Naive thymus-derived CD8-positive, alpha-beta T cell (primary cell): ENCODE results near the gene NDUFV1. TPM values are rescaled to one million over a fixed set of nuclear protein-coding genes. Genes with fewer than 3 reads are reported as not detected.
"Not testable (repeated sequence)": the region's sequence is repeated elsewhere in the genome, so short reads cannot be mapped to it uniquely, and the experiment has no call there.

Experiments used
- ATAC-seq, 2 donors: fragments of 150-1000 bp; cut with Tn5 transposase in 1 of 2; sonication (Bioruptor Pico), chemical (Tn5 transposase) in 1 of 2; 1 replicate in 1 of 2; 2 replicates in 1 of 2; pipeline ENCODE4 v1.10.0; 2021; ENCODE audit warnings: mild to moderate bottlenecking in 2 of 2, moderate library complexity in 2 of 2
- POLR2A ChIA-PET: fragments of 350-600 bp; sonication (Branson Sonifier 250); formaldehyde crosslinking; loops from one replicate; lab custom pipeline; 2021; ENCODE audit warnings: antibody characterized with exemption; lab: Charles Lee
- DNase-seq, 10 donors: peaks; one replicate each; pipeline versions ENCODE4 v3.0.0 to v3.0.0-alpha.2; 2020 to 2022
- H3K27ac Mint-ChIP-seq, 10 donors: one replicate each; pipeline ENCODE4 v1.8.0; 2020 to 2022; ENCODE audit warnings: mild to moderate bottlenecking in 10 of 10, mixed read lengths in 10 of 10, moderate library complexity in 4 of 10, inconsistent platforms in 1 of 10
- H3K27me3 Mint-ChIP-seq, 5 donors: one replicate each; pipeline ENCODE4 v1.8.0; 2021 to 2022; ENCODE audit warnings: mixed read lengths in 5 of 5
- H3K36me3 Mint-ChIP-seq, 3 donors: one replicate each; pipeline ENCODE4 v1.8.0; 2020 to 2022; ENCODE audit warnings: mixed read lengths in 3 of 3, mild to moderate bottlenecking in 2 of 3, inconsistent platforms in 1 of 3
- H3K4me1 Mint-ChIP-seq, 4 donors: one replicate each; pipeline ENCODE4 v1.8.0; 2021 to 2022; ENCODE audit warnings: mixed read lengths in 4 of 4
- H3K4me3 Mint-ChIP-seq, 10 donors: one replicate each; pipeline ENCODE4 v1.8.0; 2020 to 2022; ENCODE audit warnings: mild to moderate bottlenecking in 10 of 10, mixed read lengths in 10 of 10, moderate library complexity in 6 of 10, inconsistent platforms in 1 of 10
- H3K9me3 Mint-ChIP-seq, 9 donors: one replicate each; pipeline ENCODE4 v1.8.0; 2020 to 2022; ENCODE audit warnings: mixed read lengths in 9 of 9, mild to moderate bottlenecking in 3 of 9, inconsistent platforms in 1 of 9, moderate library complexity in 1 of 9
- polyA plus RNA-seq, 3 donors: library from polyadenylated mRNA; unstranded; fragments of 300-500 nt; fragmentation: Illumina TruSeq; gene quantifications; one replicate each; pipeline ENCODE4 v1.2.3, GENCODE V29; 2021
- total RNA-seq, 8 experiments: library from RNA in 2 of 8; stranded (reverse) in 2 of 8; gene quantifications; one replicate each; pipeline ENCODE4 v1.2.3 and lab custom pipeline; 2021 to 2026

The NDUFV1 gene
- total and polyA plus RNA-seq, 5 experiments from 2014 or later, result 122 to 199 (median 123) TPM

DNA sequence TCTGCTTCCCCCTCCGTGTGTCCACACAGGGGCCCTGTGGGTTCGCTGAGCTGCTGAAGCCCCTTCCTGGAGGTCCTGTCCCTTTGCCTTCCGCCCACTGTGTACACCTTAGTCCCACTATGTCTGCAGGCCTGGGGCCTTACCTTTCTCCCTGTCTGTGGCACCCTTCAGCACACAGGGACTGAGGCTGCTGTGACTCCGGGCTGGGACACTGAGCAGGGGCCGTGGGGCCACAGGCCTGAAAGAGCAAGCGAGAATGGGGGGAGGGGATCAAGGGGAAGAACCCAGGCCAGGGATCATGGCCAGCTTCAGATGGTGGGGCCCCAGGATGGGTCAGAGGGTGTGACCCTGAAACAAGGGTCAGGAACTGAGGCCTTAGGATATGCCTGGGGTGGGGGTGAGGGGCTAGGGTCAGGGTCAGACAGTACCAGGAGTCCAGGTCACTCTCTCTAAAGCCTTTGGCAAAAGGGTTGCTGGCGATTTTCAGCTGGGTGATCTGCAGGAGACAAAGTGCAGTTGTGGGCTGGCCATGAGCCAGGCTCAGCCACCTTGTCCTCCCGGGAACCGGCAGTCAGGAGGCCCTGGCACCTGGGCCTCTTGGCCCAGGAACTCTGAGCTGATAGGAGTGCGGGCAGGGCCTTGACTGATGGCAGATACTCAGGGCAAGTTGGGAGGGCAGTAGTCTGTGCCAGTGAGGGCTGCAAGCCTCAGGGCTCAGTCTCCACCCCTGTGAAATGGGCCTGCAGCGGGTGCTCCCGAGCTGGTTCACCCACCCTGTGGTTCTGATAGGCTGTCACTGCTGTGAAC lies 25.6 kb downstream of the NDUFV1 start:
- peaks cover 6 to 13% (median 9%) of the 10 kb centered on the region in 4 donors for H3K4me1 Mint-ChIP-seq
- H3K4me3 Mint-ChIP-seq, result peak overlapping the region in 8 of 10 donors; percentile 16 to 88 (median 54)
- H3K27ac Mint-ChIP-seq, result peak overlapping the region in 5 of 10 donors; percentile 15 to 82 (median 70)
- no peak for ATAC-seq
- H3K36me3 Mint-ChIP-seq, result no peaks in the 10 kb centered on the region
- DNase-seq, result no peak
- POLR2A ChIA-PET, result interaction anchor here (0.6 to 5.5 kb wide), 3 partner anchors 10 to 173 kb away, joined by 3 to 61 read pairs (median 3); partner anchors contain the start of gene ACY3
- no peaks in the 10 kb centered on the region for H3K27me3 Mint-ChIP-seq
- H3K9me3 Mint-ChIP-seq, result no peaks in the 10 kb centered on the region

DNA sequence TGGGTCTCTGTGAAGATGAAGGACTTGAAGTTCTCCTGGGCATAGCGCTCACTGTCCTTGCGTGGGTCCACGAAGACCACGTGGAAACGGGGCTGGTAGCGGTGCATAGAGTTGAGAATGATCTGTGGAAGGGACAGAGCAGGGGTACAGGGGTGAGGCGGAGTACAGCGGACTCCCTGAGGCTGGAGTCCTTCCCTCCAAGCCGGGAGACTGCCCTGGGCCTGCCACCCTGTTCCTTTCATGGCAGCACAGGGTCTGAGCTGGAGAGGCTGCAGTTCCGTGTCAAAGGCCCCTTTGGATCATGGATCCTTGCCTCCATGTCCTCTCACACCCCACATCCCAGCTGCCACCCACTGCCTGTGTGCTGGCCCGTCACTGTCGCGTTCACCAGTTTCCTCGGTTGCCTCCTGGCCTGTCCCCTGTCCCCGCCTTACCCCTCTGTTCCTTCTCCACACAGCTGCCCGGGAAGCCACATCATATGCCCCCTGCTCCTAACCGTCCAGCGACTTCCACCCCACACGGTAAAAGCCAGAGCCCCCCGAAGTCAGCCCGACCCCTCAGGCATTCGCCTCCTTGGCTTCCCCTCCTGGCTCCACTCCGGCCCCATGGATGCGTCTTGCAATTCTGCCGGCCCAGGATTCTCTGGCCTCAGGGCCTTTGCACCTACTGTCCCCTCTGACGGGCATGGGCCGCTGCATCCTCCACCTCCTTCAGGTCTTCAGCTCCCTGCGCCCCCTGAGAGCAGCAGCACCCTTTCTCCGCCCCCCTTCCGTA lies 26.4 kb downstream of the NDUFV1 start:
- Mint-ChIP-seq H3K4me3 (peak overlapping the region in 3 of 10 donors; percentile 11 to 38 (median 16)), H3K36me3 (no peaks in the 10 kb centered on the region), H3K4me1 (peaks cover 6 to 13% (median 9%) of the 10 kb centered on the region in 4 donors), H3K27me3 (no peaks in the 10 kb centered on the region), H3K27ac (peak overlapping the region in 3 of 10 donors; percentile 4 to 77 (median 32)), H3K9me3 (no peaks in the 10 kb centered on the region)
- ATAC-seq (no peak), DNase-seq (no peak)
- POLR2A ChIA-PET, result interaction anchor here (1.4 to 5.5 kb wide), 2 partner anchors 10 to 15 kb away, joined by 3 to 61 read pairs; partner anchors contain the start of gene ACY3

DNA sequence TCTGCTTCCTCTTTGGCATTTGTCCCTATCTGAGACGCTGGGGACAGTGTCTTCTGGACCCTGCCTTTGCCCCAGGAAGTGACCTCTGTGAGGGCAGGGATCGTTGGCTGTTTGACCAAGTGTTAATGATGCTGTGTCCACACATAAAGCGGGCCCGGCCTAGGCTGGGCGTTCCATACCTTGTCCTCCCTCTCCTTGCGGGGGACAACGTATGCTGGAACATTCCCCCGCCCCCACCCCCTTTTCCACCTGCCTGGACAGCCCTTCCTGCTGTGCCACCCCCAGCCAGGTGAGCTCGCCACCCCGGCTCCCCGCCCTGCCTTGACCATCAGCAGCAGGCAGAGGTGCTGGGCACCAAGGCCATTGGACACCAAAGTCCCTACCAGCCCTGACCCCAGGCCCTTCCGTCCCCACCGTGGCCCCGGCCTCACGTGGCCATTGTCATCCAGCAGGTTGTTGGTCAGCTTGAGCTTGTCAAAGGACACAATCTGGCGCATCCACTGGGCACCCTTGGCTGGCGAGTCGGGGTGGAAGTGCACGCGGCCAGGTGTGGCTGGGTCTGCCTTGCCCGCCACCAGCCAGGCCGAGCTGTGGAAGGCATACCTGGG lies 27.1 kb downstream of the NDUFV1 start:
- POLR2A ChIA-PET, result no interaction called here
- no peak for ATAC-seq
- no peak for DNase-seq
- no peaks in the 10 kb centered on the region for H3K9me3 Mint-ChIP-seq
- no peaks in the 10 kb centered on the region for H3K27me3 Mint-ChIP-seq
- no peaks in the 10 kb centered on the region for H3K36me3 Mint-ChIP-seq
- peaks cover 6 to 13% (median 9%) of the 10 kb centered on the region in 4 donors for H3K4me1 Mint-ChIP-seq
- H3K4me3 Mint-ChIP-seq, result peak overlapping the region in 1 of 10 donors; percentile 38
- peak overlapping the region in 1 of 10 donors; percentile 4 for H3K27ac Mint-ChIP-seq

DNA sequence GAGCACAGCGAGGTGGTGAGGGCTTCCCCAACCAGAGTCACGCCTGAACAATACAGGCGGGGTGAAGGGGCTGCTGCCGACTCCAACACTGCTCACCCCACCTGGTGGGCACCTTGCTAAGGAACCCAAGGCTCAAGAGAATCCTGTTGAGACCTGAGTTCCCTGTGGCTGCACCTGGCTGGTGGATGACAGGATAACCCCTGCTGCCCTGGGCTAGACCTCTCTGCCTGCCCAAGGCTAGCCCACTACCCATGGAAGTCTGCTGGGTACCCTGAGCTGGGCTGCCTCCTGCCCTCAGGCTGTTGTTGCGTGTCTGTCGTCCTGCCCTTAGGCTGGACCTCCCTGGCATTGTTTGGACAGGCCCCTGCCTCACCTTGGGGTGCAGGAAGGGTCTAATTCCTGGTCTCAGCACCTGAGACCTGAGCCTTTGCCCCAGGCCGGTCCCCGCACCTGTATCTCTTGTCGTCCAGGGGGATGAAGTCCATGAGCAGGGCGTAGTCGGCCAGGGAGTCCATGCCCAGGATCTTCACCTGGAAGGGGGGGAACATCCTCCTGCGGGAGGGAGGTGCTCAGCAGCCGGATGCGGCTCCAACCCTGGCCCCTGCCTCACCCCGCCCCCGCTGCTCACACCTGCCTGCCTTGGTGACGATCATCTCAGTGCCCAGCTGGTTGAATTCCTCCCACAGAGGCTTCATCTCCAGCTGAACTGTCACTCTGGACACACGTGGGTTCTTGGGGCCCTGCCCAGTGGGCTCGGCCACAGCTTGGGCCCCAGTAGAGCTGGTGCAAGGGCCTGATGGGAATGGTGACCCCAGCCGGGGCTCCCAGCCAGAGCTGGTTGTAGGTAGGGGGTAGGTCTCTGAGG lies 27.9 kb downstream of the NDUFV1 start:
- peaks cover 6 to 13% (median 7%) of the 10 kb centered on the region in 4 donors for H3K4me1 Mint-ChIP-seq
- POLR2A ChIA-PET, result no interaction called here
- ATAC-seq, result no peak

DNA sequence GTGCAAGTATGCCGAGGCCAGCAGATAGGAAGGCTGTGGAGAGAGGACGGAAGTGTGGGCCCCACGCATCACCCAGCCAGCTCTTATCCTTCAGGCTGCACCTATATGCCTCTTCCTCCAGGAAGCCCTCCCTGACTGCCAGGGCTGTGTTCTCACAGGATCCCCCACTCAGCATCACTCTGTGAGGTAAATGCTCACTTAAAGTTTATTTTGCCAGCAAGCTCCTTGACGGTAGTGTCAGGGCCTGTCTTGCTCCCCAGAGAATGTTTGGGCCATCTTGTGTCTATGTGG lies 28.4 kb downstream of the NDUFV1 start:
- peaks cover 6 to 13% (median 9%) of the 10 kb centered on the region in 4 donors for H3K4me1 Mint-ChIP-seq
- no peak overlapping the region for H3K4me3 Mint-ChIP-seq
- peaks cover 0 to 3% (median 0%) of the 10 kb centered on the region in 5 donors for H3K27me3 Mint-ChIP-seq
- H3K36me3 Mint-ChIP-seq, result no peaks in the 10 kb centered on the region
- H3K9me3 Mint-ChIP-seq, result no peaks in the 10 kb centered on the region
- ATAC-seq, result no peak
- no peak overlapping the region for H3K27ac Mint-ChIP-seq
- no peak for DNase-seq
- POLR2A ChIA-PET, result no interaction called here

More for the DNA sequence above, 27.9 kb downstream of the NDUFV1 start:
- no peaks in the 10 kb centered on the region for H3K9me3 Mint-ChIP-seq
- H3K36me3 Mint-ChIP-seq, result no peaks in the 10 kb centered on the region
- H3K4me3 Mint-ChIP-seq, result no peak overlapping the region
- H3K27ac Mint-ChIP-seq, result no peak overlapping the region
- DNase-seq, result no peak
- no peaks in the 10 kb centered on the region for H3K27me3 Mint-ChIP-seq

DNA sequence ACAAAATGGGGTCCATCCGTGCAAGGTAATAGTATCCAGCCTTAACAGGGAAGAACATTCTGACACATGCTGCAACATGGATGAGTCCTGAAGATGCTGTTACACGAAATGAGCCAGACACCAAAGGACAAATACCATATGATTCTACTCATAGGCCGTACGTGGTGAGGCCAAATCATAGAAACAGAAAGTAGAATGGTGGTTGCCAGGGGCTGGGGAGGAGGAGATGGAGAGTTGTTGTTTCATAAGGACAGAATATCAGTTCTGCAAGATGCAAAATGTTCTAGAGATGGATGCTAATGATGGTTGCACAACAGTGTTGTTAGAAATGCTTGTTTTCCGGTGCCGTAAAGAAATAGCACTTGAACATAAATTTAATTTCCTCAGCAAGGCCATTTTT lies 30.2 kb downstream of the NDUFV1 start:
- Mint-ChIP-seq H3K4me1 (peaks cover 0 to 4% (median 3%) of the 10 kb centered on the region in 4 donors), H3K4me3 (no peak overlapping the region), H3K27ac (peak overlapping the region in 1 of 10 donors; percentile 80), H3K27me3 (peaks cover 0 to 3% (median 0%) of the 10 kb centered on the region in 5 donors), H3K9me3 (no peaks in the 10 kb centered on the region), H3K36me3 (no peaks in the 10 kb centered on the region)
- DNase-seq (no peak), ATAC-seq (no peak)
- POLR2A ChIA-PET, result no interaction called here

DNA sequence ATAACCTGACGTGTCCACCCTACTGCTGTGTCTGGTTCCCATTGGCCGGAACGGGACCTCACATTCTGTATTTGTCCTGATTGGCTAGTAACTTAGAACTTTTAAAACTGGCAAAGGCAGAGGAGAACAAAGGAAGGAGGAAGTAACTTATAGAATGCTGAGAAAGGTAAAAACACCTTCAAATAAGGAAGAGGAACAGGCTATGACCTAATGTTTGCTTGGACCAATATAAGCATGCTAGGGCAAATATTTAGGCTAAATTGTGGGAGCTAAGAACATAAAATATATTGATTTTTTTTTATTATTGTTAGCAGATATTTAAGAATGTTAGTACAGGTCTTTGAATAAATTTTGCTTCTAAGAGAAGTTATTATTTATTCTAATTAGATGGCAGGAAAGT lies 30.7 kb downstream of the NDUFV1 start:
- H3K27me3 Mint-ChIP-seq, H3K4me3 Mint-ChIP-seq, POLR2A ChIA-PET, H3K27ac Mint-ChIP-seq, ATAC-seq, DNase-seq, H3K9me3 Mint-ChIP-seq, H3K36me3 Mint-ChIP-seq, H3K4me1 Mint-ChIP-seq: not testable (repeated sequence)

DNA sequence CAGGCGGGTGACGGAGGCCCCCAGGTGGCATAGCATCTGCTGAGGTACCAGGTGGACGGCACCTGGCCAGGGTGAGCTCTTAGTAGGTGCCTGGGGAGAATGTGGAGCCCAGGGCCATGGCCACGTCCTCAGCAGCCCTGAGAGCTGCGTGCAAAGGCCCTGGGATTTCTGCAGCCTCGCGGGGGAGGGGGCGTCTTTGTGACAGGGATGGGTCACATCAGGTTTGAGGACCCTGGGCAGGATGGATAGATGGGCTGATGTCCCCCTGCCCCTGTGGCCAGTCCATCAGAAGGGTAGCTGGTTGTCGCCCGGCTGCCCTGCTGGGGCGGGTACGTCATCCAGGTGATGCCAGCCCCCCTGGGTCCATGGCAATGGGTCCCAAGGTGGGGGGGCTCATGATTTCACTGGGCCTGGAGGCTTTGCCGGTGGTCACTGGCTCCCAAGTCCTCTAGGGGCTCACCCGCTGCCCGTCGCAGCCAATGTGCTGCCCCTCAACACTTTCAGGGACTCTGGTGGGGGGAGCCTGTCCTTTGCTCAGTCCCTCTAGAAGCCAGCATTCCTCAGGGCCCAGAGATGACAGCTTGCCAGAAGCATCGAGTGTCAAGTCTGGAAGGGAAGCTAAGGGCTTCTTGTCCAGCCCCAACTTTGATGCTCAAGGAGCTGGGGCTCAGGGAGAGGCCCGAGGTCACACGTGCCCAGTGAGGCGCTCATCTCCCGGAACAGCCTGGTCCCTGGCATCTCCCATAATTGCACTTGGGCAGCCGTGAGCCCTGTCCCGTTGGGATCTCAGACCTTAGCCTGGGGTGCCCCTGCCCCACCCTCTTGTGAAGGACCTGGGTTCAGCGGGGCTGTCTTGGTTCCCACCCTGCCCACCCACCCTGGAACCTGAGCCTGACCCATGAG lies 32.0 kb downstream of the NDUFV1 start:
- POLR2A ChIA-PET, result interaction anchor here (1.0 kb wide), 1 partner anchor 9 kb away, joined by 4 read pairs; the partner anchor contains the start of gene NUDT8
- no peaks in the 10 kb centered on the region for H3K9me3 Mint-ChIP-seq
- no peak overlapping the region for H3K4me3 Mint-ChIP-seq
- peaks cover 0 to 4% (median 2%) of the 10 kb centered on the region in 4 donors for H3K4me1 Mint-ChIP-seq
- H3K36me3 Mint-ChIP-seq, result no peaks in the 10 kb centered on the region
- H3K27me3 Mint-ChIP-seq, result peaks cover 0 to 3% (median 0%) of the 10 kb centered on the region in 5 donors
- peak overlapping the region in 2 of 10 donors; percentile 47 to 57 for H3K27ac Mint-ChIP-seq
- no peak for DNase-seq
- ATAC-seq, result no peak

DNA sequence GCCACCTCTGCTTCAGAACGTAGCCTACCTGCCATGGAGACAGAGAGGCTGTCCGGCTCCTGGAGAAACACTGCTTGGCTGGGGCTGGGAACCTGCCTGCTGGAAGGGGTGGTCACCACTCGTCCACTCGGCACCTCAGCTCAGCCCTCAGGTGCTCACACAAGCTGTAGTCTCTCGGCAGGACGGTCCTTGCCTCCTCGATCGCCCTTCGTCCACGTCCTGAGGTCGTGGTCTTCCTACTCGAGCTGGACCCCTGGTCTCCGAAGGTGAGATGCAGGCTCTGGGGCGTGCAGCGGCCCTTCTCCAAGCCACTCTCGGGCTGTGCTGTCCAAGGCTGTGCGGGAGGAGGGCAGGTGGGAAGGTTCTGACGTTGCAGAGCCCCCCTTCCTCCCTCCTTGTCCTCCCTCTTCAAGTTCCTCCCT lies 32.7 kb downstream of the NDUFV1 start, which contains the start of gene TBX10:
Gene TBX10, minus strand, starts transcription at position 326 of the 422 bp plus-strand sequence. Its CDS starts 291 bp downstream, at position 35.
- no peak for ATAC-seq
- Mint-ChIP-seq H3K27me3 (peaks cover 0 to 3% (median 0%) of the 10 kb centered on the region in 5 donors), H3K9me3 (no peaks in the 10 kb centered on the region), H3K4me1 (peaks cover 0 to 7% (median 3%) of the 10 kb centered on the region in 4 donors), H3K36me3 (no peaks in the 10 kb centered on the region), H3K4me3 (no peak within 1 kb of the TSS), H3K27ac (no peak within 1 kb of the TSS)
- POLR2A ChIA-PET, result interaction anchor here (1.0 kb wide), 1 partner anchor 9 kb away, joined by 4 read pairs; the partner anchor contains the start of gene NUDT8
- DNase-seq, result no peak

DNA sequence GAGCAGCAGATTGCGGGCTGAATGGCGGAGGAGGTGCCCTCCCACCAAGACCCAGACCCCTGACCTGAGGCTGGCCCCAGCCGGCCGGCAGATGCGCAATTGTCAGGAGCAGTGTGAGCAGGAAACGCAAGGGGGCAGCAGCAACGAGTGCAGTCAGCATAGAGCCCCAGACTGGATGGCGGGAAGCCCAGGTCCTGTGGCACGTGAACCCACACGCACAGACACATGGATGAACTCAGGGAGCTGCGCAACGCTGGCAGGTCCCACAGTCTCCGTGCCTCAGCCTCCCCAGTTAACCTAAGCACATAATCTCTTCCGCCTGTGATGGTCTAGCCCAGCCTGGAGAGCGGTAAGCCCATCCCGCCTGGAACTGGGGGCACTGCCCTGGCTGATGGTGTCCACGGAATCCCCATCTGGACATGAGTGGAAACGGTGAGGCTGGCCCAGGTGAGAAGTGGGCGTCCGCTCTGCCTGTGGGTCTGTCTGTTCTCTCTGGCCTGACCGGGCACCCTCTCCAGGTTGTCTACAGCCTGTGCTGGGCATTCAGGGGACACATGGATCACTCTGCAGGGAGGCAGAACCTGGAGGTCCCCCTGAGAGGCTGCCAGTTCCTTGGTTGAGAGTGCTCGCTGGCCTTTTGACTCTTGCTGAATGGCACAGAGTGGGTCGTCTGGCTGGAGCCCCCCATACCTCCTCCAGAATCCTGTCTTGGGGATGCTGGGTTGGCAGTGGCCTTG lies 33.5 kb downstream of the NDUFV1 start:
- H3K4me3 Mint-ChIP-seq, result no peak overlapping the region
- H3K27ac Mint-ChIP-seq, result no peak overlapping the region
- POLR2A ChIA-PET, result no interaction called here
- peak in 9 of 10 donors; percentile 41 to 73 (median 52) for DNase-seq
- ATAC-seq, result peak; percentile 90 to 91
- H3K36me3 Mint-ChIP-seq, result no peaks in the 10 kb centered on the region
- peaks cover 0 to 3% (median 0%) of the 10 kb centered on the region in 5 donors for H3K27me3 Mint-ChIP-seq
- H3K4me1 Mint-ChIP-seq, result peaks cover 0 to 7% (median 3%) of the 10 kb centered on the region in 4 donors
- no peaks in the 10 kb centered on the region for H3K9me3 Mint-ChIP-seq
